ENCODE results near the gene CACNA1G. TPM values are rescaled to one million over a fixed set of nuclear protein-coding genes. Genes with fewer than 3 reads are reported as not detected.

The CACNA1G gene
- total and polyA plus RNA-seq, 3 donors from 2014 or later, result 1.3 to 1.7 (median 1.7) TPM

GRCh38 chr17:50599606-50600005, 39.1 kb downstream of the CACNA1G start:
- WGBS, 2 donors, result 93 to 94% methylated on average over 9 to 12 of the region's 15 CpGs
- Histone ChIP-seq H3K9me3 (no peaks in the 10 kb centered on the region), H3K27me3 (no peaks in the 10 kb centered on the region), H3K27ac (no peak overlapping the region), H3K4me3 (no peak overlapping the region), H3K4me1 (peaks cover 6% of the 10 kb centered on the region), H3K36me3 (ENCODE audit: low read depth, missing control alignments) (no peaks in the 10 kb centered on the region)
- intact Hi-C loops (cut with DNase I; ENCODE audit: low total_unique reads), result no loop called here
- no peak for DNase-seq
- TF ChIP-seq CTCF (IDR thresholded peaks at IDR 0.05) (no peak), POLR2A (IDR thresholded peaks at IDR 0.05) (no peak)

DNA sequence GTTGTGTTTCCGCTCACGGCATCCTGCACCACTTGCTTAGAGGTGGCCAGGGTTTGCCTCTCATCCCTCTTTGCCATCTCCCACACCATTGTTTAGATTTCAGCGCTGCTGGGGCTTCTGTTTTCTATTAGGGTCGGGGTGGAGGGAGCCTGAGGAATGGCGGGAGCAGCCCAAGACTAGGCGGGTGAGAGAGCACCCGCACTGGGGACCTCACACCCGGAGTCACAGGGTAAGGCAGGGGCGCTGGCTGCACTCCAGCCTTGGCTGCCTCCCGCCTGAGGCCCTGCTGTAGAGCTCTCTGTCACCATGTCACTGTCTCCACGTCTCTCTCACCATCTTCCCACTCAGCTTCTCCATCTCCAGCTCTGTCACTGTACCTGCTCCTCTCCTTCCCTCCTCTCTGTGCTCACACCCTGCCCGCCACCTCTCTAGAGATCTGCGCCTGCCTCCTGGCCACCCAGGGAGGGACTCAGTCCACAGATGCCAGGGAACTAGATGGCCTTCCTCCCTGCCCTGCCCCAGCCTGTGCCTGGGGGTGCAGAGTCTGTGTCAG, 41.4 kb downstream of the CACNA1G start:
- DNase-seq, result no peak
- Histone ChIP-seq H3K4me1 (peaks cover 10% of the 10 kb centered on the region), H3K27me3 (no peaks in the 10 kb centered on the region), H3K4me3 (no peak overlapping the region), H3K9me3 (no peaks in the 10 kb centered on the region), H3K27ac (no peak overlapping the region), H3K36me3 (ENCODE audit: low read depth, missing control alignments) (no peaks in the 10 kb centered on the region)
- 84 to 92% methylated on average over 12 to 13 of the region's 13 CpGs for WGBS, 2 donors
- TF ChIP-seq CTCF (IDR thresholded peaks at IDR 0.05) (no peak), POLR2A (IDR thresholded peaks at IDR 0.05) (no peak)
- intact Hi-C loops (cut with DNase I; ENCODE audit: low total_unique reads), result no loop called here

DNA sequence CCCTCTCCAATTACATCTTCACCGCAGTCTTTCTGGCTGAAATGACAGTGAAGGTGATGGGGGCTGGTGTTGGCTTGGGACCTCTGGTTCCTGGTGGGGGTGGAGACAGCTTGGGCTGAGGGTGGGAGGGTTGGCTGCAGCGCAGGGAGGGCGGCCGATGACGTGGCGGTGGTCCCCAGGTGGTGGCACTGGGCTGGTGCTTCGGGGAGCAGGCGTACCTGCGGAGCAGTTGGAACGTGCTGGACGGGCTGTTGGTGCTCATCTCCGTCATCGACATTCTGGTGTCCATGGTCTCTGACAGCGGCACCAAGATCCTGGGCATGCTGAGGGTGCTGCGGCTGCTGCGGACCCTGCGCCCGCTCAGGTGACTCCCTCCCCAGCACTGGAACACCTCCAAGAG, 42.3 kb downstream of the CACNA1G start:
- no peaks in the 10 kb centered on the region for H3K27me3 ChIP-seq
- intact Hi-C loops (cut with DNase I; ENCODE audit: low total_unique reads), result no loop called here
- WGBS, 2 donors, result 90 to 96% methylated on average over 17 to 18 of the region's 18 CpGs
- no peak for TF ChIP-seq CTCF (IDR thresholded peaks at IDR 0.05)
- TF ChIP-seq POLR2A (IDR thresholded peaks at IDR 0.05), result no peak
- no peak for DNase-seq
- no peak overlapping the region for H3K4me3 ChIP-seq
- peaks cover 10% of the 10 kb centered on the region for H3K4me1 ChIP-seq
- no peak overlapping the region for H3K27ac ChIP-seq
- H3K36me3 ChIP-seq (ENCODE audit: low read depth, missing control alignments), result no peaks in the 10 kb centered on the region
- H3K9me3 ChIP-seq, result no peaks in the 10 kb centered on the region

DNA sequence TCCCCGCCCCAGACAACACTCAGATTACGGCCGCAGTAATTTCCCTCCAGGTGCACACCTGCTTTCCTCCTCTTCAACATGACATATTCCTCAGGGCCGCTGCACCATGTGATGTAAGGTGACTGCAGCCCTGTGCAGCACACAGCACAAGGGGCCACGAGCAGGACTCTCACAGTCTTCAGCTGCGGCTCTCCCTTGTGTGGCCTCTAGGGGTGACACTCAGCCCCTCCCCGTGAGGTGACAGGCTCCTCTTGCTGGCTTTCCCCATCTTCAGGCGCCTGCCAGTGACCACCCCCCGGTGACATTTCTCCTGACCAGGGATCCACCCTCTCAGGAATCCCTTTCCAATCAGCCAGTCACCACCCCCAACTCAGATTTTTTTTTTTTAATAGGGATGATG, 42.8 kb downstream of the CACNA1G start:
- no peak for DNase-seq
- H3K9me3 ChIP-seq, result no peaks in the 10 kb centered on the region
- H3K27ac ChIP-seq, result no peak overlapping the region
- H3K27me3 ChIP-seq, result no peaks in the 10 kb centered on the region
- intact Hi-C loops (cut with DNase I; ENCODE audit: low total_unique reads), result no loop called here
- TF ChIP-seq CTCF (IDR thresholded peaks at IDR 0.05) (no peak), POLR2A (IDR thresholded peaks at IDR 0.05) (no peak)
- H3K4me3 ChIP-seq, result no peak overlapping the region
- H3K4me1 ChIP-seq, result peaks cover 10% of the 10 kb centered on the region
- no peaks in the 10 kb centered on the region for H3K36me3 ChIP-seq (ENCODE audit: low read depth, missing control alignments)
- 73 to 79% methylated on average over 9 of the region's 9 CpGs for WGBS, 2 donors

DNA sequence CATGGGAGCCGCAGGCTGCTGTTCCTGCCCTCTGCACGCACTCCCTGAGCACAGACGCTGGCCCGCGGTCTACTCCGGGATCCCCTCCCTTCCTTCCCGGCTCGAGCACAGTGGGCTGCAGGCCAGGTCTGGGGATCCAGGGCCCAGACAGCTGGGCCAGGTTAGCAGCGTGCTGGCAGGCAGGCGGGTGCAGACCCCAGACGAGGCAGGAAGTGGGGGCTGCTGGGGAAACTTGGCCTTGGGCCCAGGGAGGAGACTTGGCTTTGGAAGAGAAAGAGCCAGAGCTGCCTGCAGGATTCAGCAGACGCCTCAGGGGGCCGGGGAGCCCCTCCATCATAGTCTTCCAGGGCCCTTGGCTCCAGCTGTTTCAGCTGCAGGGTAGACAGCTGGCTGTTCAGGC, 44.0 kb downstream of the CACNA1G start:
- peaks cover 10% of the 10 kb centered on the region for H3K4me1 ChIP-seq
- no peak overlapping the region for H3K4me3 ChIP-seq
- H3K27me3 ChIP-seq, result no peaks in the 10 kb centered on the region
- H3K36me3 ChIP-seq (ENCODE audit: low read depth, missing control alignments), result no peaks in the 10 kb centered on the region
- intact Hi-C loops (cut with DNase I; ENCODE audit: low total_unique reads), result no loop called here
- DNase-seq, result peak; percentile 74
- TF ChIP-seq POLR2A (IDR thresholded peaks at IDR 0.05) (no peak), CTCF (IDR thresholded peaks at IDR 0.05) (no peak)
- H3K9me3 ChIP-seq, result no peaks in the 10 kb centered on the region
- no peak overlapping the region for H3K27ac ChIP-seq
- WGBS, 2 donors, result 38% methylated on average over 12 to 13 of the region's 13 CpGs

Measured in testis (tissue), 3 donors.